HCT116 (cell line): ENCODE data around the gene PICK1. TPM values are rescaled to one million over a fixed set of nuclear protein-coding genes. Genes with fewer than 3 reads are reported as not detected.

Experiments
- ATAC-seq: fragments of 200-7000 bp; cut with Tn5 transposase; 2 replicates; pipeline ENCODE4 v1.9.1; 2020; ENCODE audit warnings: mild to moderate bottlenecking, moderate library complexity
- BruUV-seq: library from RNA; stranded (reverse); fragments of 400-500 nt; replicated peaks from 2 replicates; lab custom pipeline; 2021; lab: Mats Ljungman, UMichigan
- CTCF ChIA-PET: fragments of 300-600 bp; sonication (Branson Sonifier 250); formaldehyde crosslinking; loops from one replicate; lab custom pipeline; 2021; ENCODE audit warnings: antibody characterized with exemption; lab: Charles Lee
- POLR2A ChIA-PET: fragments of 300-600, 350-600 bp; sonication (Branson Sonifier 250); formaldehyde crosslinking; loops from one replicate; lab custom pipeline; 2021; ENCODE audit warnings: antibody characterized with exemption; lab: Charles Lee
- RAD21 ChIA-PET, 2 experiments: fragments of 300-600 bp; sonication (Branson Sonifier 250); formaldehyde crosslinking; loops; one replicate each; lab custom pipeline; 2023; ENCODE audit warnings: low total read pairs in 2 of 2; ENCODE audit not compliant: uncharacterized antibody in 2 of 2, unreplicated experiment in 2 of 2, low non-redundant PET in 1 of 2; lab: Charles Lee
- DNase-seq: peaks from one replicate; pipeline ENCODE4 v3.0.0-alpha.2; 2010; ENCODE audit warnings: low read depth, low spot score
- H2AFZ ChIP-seq: fragments of 200-600 bp; shearing (Covaris generic), sonication (generic); 2 replicates; pipeline ENCODE4 v1.6.1; 2017; ENCODE audit warnings: low read depth, mixed run types, mixed read lengths, antibody characterized with exemption, low read length; ENCODE audit not compliant: poor library complexity, severe bottlenecking
- H3K27ac ChIP-seq: 2 replicates; pipeline ENCODE4 v1.5.1; 2012; ENCODE audit warnings: low read depth, low read length
- H3K27me3 ChIP-seq: fragments of 200-600 bp; sonication (generic); 2 replicates; pipeline ENCODE4 v1.6.1; 2016; ENCODE audit warnings: mixed run types, low read length, mixed read lengths; ENCODE audit not compliant: insufficient read depth
- H3K36me3 ChIP-seq, 2 experiments: fragments of 200-500 bp in 1 of 2; fragments of 200-600 bp in 1 of 2; sonication (Bioruptor generic) in 1 of 2; sonication (generic) in 1 of 2; 2 replicates each; pipeline versions ENCODE4 v1.5.1 to v1.6.1; 2014 to 2016; ENCODE audit warnings: low read length in 2 of 2, inconsistent platforms in 1 of 2, mixed read lengths in 1 of 2, mixed run types in 1 of 2; ENCODE audit not compliant: insufficient read depth in 2 of 2, control insufficient read depth in 1 of 2
- H3K4me1 ChIP-seq, 2 experiments: fragments of 200-600 bp in 1 of 2; sonication (generic) in 1 of 2; 2 replicates each; pipeline versions ENCODE4 v1.5.1 to v1.6.1; 2012 to 2017; ENCODE audit warnings: low read length in 2 of 2, inconsistent platforms in 1 of 2, mild to moderate bottlenecking in 1 of 2, mixed read lengths in 1 of 2, mixed run types in 1 of 2, moderate library complexity in 1 of 2; ENCODE audit not compliant: insufficient read depth in 2 of 2, control insufficient read depth in 1 of 2
- H3K4me2 ChIP-seq: fragments of 200-600 bp; sonication (generic); 2 replicates; pipeline ENCODE4 v1.6.1; 2017; ENCODE audit warnings: mixed run types, low read length, mixed read lengths
- H3K4me3 ChIP-seq, 2 experiments: fragments of 200-600 bp in 1 of 2; sonication (generic) in 1 of 2; replicated peaks in 1 of 2; 2 replicates each; pipeline ENCODE4 v1.5.1; 2011 to 2016; ENCODE audit warnings: low read length in 2 of 2, control low read depth in 1 of 2, low read depth in 1 of 2, mild to moderate bottlenecking in 1 of 2, mixed read lengths in 1 of 2, mixed run types in 1 of 2
- H3K79me2 ChIP-seq: fragments of 200-600 bp; sonication (generic); 2 replicates; pipeline ENCODE4 v1.6.1; 2017; ENCODE audit warnings: mild to moderate bottlenecking, mixed run types, low read length, moderate library complexity, mixed read lengths; ENCODE audit not compliant: insufficient read depth
- H3K9ac ChIP-seq: fragments of 200-600 bp; sonication (generic); 2 replicates; pipeline ENCODE4 v1.6.1; 2016; ENCODE audit warnings: low read length, mixed read lengths
- H3K9me2 ChIP-seq: fragments of 200-600 bp; sonication (generic), shearing (Covaris generic); 2 replicates; pipeline ENCODE4 v1.6.1; 2017; ENCODE audit warnings: mixed run types, mild to moderate bottlenecking, moderate library complexity; ENCODE audit not compliant: insufficient read depth
- H3K9me3 ChIP-seq, 2 experiments: fragments of 200-500 bp in 1 of 2; fragments of 200-600 bp in 1 of 2; sonication (Bioruptor generic) in 1 of 2; sonication (generic) in 1 of 2; 2 replicates each; pipeline ENCODE4 v1.6.1; 2014 to 2017; ENCODE audit warnings: low read length in 2 of 2, mixed read lengths in 2 of 2, inconsistent platforms in 1 of 2, low read depth in 1 of 2, mild to moderate bottlenecking in 1 of 2, mixed run types in 1 of 2, moderate library complexity in 1 of 2; ENCODE audit not compliant: control insufficient read depth in 1 of 2, insufficient read depth in 1 of 2
- H4K20me1 ChIP-seq: fragments of 200-600 bp; sonication (generic), shearing (Covaris generic); 2 replicates; pipeline ENCODE4 v1.6.1; 2017; ENCODE audit warnings: mixed run types, mild to moderate bottlenecking, moderate library complexity; ENCODE audit not compliant: insufficient read depth
- FOSL1 ChIP-seq: IDR thresholded peaks from 2 replicates; pipeline ENCODE4 v1.6.1; 2012; ENCODE audit warnings: low read depth
- JUND ChIP-seq: IDR thresholded peaks from 2 replicates; pipeline ENCODE4 v1.6.1; 2012
- REST ChIP-seq: IDR thresholded peaks from 2 replicates; pipeline ENCODE4 v1.6.1; 2012; ENCODE audit warnings: low read depth
- SIN3A ChIP-seq: IDR thresholded peaks from 2 replicates; pipeline ENCODE4 v1.6.1; 2012; ENCODE audit warnings: low read depth
- intact Hi-C: fragments of 100-400 bp; cut with micrococcal nuclease; formaldehyde crosslinking; loops from 2 replicates; pipeline ENCODE4 v1.10.0; 2022
- total RNA-seq: library from RNA; stranded (reverse); gene quantifications from one replicate; pipeline ENCODE4 v1.2.1, GENCODE V29; 2021; ENCODE audit not compliant: unreplicated experiment

Gene PICK1
- total RNA-seq, 1 experiment from 2014 or later = 40.0 TPM

- Histone ChIP-seq H3K4me1 (peaks cover 14 to 21% of the 10 kb centered on the region in 2 experiments), H4K20me1 (no peaks in the 10 kb centered on the region), H3K27ac (no peak overlapping the region), H3K4me2 (no peak overlapping the region), H3K9me2 (no peaks in the 10 kb centered on the region), H3K27me3 (no peaks in the 10 kb centered on the region), H3K36me3 (no peaks in the 10 kb centered on the region), H3K9ac (no peak overlapping the region), H2AFZ (no peak overlapping the region), H3K9me3 (no peaks in the 10 kb centered on the region), H3K79me2 (no peaks in the 10 kb centered on the region), H3K4me3 (no peak overlapping the region)
- TF ChIP-seq SIN3A (no peak), FOSL1 (no peak), JUND (no peak), REST (no peak)
- ChIA-PET CTCF (interaction anchor here (1.7 kb wide), 2 partner anchors 11 to 57 kb away, joined by 6 to 11 read pairs; no protein-coding TSS in a partner anchor), RAD21 (no interaction called here), POLR2A (no interaction called here)
- no TSS peak for BruUV-seq
- no peak for DNase-seq
- no peak for ATAC-seq
- intact Hi-C loops = loop anchor here (10.0 kb wide), 1 partner anchor 115 kb away; no protein-coding TSS in a partner anchor
These were observed 52.3 kb downstream of the PICK1 start for GRCh38 chr22:38109371-38110001.
